ENCODE data around the gene NUDT13. TPM values are rescaled to one million over a fixed set of nuclear protein-coding genes. Genes with fewer than 3 reads are reported as not detected.

The NUDT13 gene
- total RNA-seq, 6 experiments from 2014 or later, result 1.8 to 4.2 (median 2.1) TPM

- no peak overlapping the region for H3K4me3 ChIP-seq
- TF ChIP-seq POLR2A (IDR thresholded peaks at IDR 0.05) (no peak), CTCF (IDR thresholded peaks at IDR 0.05) (no peak)
- no peaks in the 10 kb centered on the region for H3K27me3 ChIP-seq
- no peak for DNase-seq
- intact Hi-C loops (cut with DNase I), result no loop called here
- no peak for ATAC-seq
- peaks cover 3 to 45% (median 15%) of the 10 kb centered on the region in 4 donors for H3K36me3 ChIP-seq
- H3K9me3 ChIP-seq, result no peaks in the 10 kb centered on the region
- peaks cover 0 to 9% (median 0%) of the 10 kb centered on the region in 4 donors for H3K4me1 ChIP-seq
- H3K27ac ChIP-seq, result no peak overlapping the region
Measured at GRCh38 chr10:73073627-73074026, 36.6 kb upstream of the NUDT13 start.

- WGBS (ENCODE audit: insufficient coverage, low coverage, low lambda C conversion rate, missing lambda C conversion rate), result 100% methylated on average over 3 of the region's 3 CpGs
- Histone ChIP-seq H3K4me3 (no peak overlapping the region), H3K27me3 (no peaks in the 10 kb centered on the region), H3K27ac (peak overlapping the region; percentile 70 to 87 (median 71)), H3K4me1 (peaks cover 0 to 9% (median 0%) of the 10 kb centered on the region in 4 donors), H3K9me3 (no peaks in the 10 kb centered on the region), H3K36me3 (peaks cover 3 to 34% (median 10%) of the 10 kb centered on the region in 4 donors)
- TF ChIP-seq CTCF (IDR thresholded peaks at IDR 0.05) (no peak), POLR2A (IDR thresholded peaks at IDR 0.05) (no peak)
- DNase-seq, result no peak
- ATAC-seq, result no peak
- intact Hi-C loops (cut with DNase I), result no loop called here
Measured at GRCh38 chr10:73075829-73076228, 34.4 kb upstream of the NUDT13 start.

GRCh38 chr10:73076360-73077183, 33.7 kb upstream of the NUDT13 start:
- DNase-seq (peak in 2 of 3 donors; percentile 47 to 67), ATAC-seq (peak; percentile 67 to 91 (median 80))
- Histone ChIP-seq H3K27me3 (no peaks in the 10 kb centered on the region), H3K36me3 (peaks cover 3 to 26% (median 10%) of the 10 kb centered on the region in 4 donors), H3K27ac (peak overlapping the region; percentile 70 to 87 (median 71)), H3K4me3 (no peak overlapping the region), H3K4me1 (peaks cover 0 to 9% (median 0%) of the 10 kb centered on the region in 4 donors), H3K9me3 (no peaks in the 10 kb centered on the region)
- intact Hi-C loops (cut with DNase I), result no loop called here
- TF ChIP-seq POLR2A (IDR thresholded peaks at IDR 0.05) (no peak), CTCF (IDR thresholded peaks at IDR 0.05) (no peak)
- WGBS (ENCODE audit: insufficient coverage, low coverage, low lambda C conversion rate, missing lambda C conversion rate), result 63% methylated on average over 6 of the region's 6 CpGs

GRCh38 chr10:73079779-73080541, 30.3 kb upstream of the NUDT13 start:
- ATAC-seq (no peak), DNase-seq (no peak)
- intact Hi-C loops (cut with DNase I), result no loop called here
- Histone ChIP-seq H3K27me3 (no peaks in the 10 kb centered on the region), H3K9me3 (no peaks in the 10 kb centered on the region), H3K4me3 (no peak overlapping the region), H3K36me3 (no peaks in the 10 kb centered on the region), H3K4me1 (peaks cover 0 to 14% (median 0%) of the 10 kb centered on the region in 4 donors), H3K27ac (no peak overlapping the region)
- TF ChIP-seq CTCF (IDR thresholded peaks at IDR 0.05) (no peak), POLR2A (IDR thresholded peaks at IDR 0.05) (no peak)
- 77% methylated on average over 3 of the region's 3 CpGs for WGBS (ENCODE audit: insufficient coverage, low coverage, low lambda C conversion rate, missing lambda C conversion rate)

All from right lobe of liver (tissue), 6 donors.